HFFc6 (cell line): ENCODE results near the gene SERPINB12. TPM values are rescaled to one million over a fixed set of nuclear protein-coding genes. Genes with fewer than 3 reads are reported as not detected.

Experiments
- DNase-seq: peaks from one replicate; pipeline ENCODE4 v3.0.0-alpha.2; 2018
- H3K27ac Mint-ChIP-seq: 2 replicates; pipeline ENCODE4 v1.8.0; 2020; ENCODE audit warnings: mild to moderate bottlenecking, mixed read lengths
- H3K27me3 Mint-ChIP-seq: 2 replicates; pipeline ENCODE4 v1.8.0; 2021; ENCODE audit warnings: mild to moderate bottlenecking, moderate library complexity, mixed read lengths; ENCODE audit not compliant: insufficient read depth
- H3K36me3 Mint-ChIP-seq: 2 replicates; pipeline ENCODE4 v1.8.0; 2021; ENCODE audit warnings: low read depth, mixed read lengths
- H3K4me1 Mint-ChIP-seq: 2 replicates; pipeline ENCODE4 v1.8.0; 2020; ENCODE audit warnings: low read depth, mixed read lengths
- H3K4me3 Mint-ChIP-seq: 2 replicates; pipeline ENCODE4 v1.8.0; 2020; ENCODE audit warnings: mild to moderate bottlenecking, moderate library complexity, mixed read lengths
- H3K9me3 Mint-ChIP-seq: 2 replicates; pipeline ENCODE4 v1.8.0; 2020; ENCODE audit warnings: mild to moderate bottlenecking, mixed read lengths
- CTCF ChIP-seq: fragments of 200-600 bp; sonication (generic); IDR thresholded peaks from 2 replicates; pipeline ENCODE4 v1.5.0; 2021; ENCODE audit warnings: antibody characterized with exemption, mild to moderate bottlenecking
- long read RNA-seq: library from polyadenylated mRNA; unstranded; transcript quantifications from one replicate; pipeline ENCODE4 v2.0.0, GENCODE V29; 2019
- total RNA-seq, 6 experiments: library from RNA; stranded (reverse); fragmentation: NEBNext Ultra II Directional; extraction: Animal tissue kit (Norgen Biotek cat#: 25700); gene quantifications; 2 replicates in 1 of 6; 3 replicates in 5 of 6; pipeline ENCODE4 v1.2.3, GENCODE V29; 2021

The SERPINB12 gene
- total RNA-seq, result not detected
- long read RNA-seq, result 0 reads

- Mint-ChIP-seq H3K9me3 (no peaks in the 10 kb centered on the region), H3K4me3 (no peak within 1 kb of the TSS), H3K36me3 (no peaks in the 10 kb centered on the region), H3K4me1 (peaks cover 19% of the 10 kb centered on the region), H3K27me3 (no peaks in the 10 kb centered on the region), H3K27ac (no peak within 1 kb of the TSS)
- DNase-seq, result no peak
- TF ChIP-seq CTCF, result no peak
These were observed at the start of gene SERPINB12 for GRCh38 chr18:63542069-63542468. Gene SERPINB12 (plus strand): TSS chr18:63542369. CDS start chr18:63556160, 13,791 bp downstream.

GRCh38 chr18:63492851-63493250 is 49.3 kb upstream of the SERPINB12 start:
- Mint-ChIP-seq H3K27ac (no peak overlapping the region), H3K4me1 (peaks cover 13% of the 10 kb centered on the region), H3K36me3 (no peaks in the 10 kb centered on the region), H3K9me3 (no peaks in the 10 kb centered on the region), H3K27me3 (peaks cover 5% of the 10 kb centered on the region), H3K4me3 (no peak overlapping the region)
- no peak for DNase-seq
- no peak for TF ChIP-seq CTCF

- no peak overlapping the region for H3K27ac Mint-ChIP-seq
- H3K36me3 Mint-ChIP-seq, result no peaks in the 10 kb centered on the region
These were observed 46.5 kb upstream of the SERPINB12 start for GRCh38 chr18:63495675-63496074.

GRCh38 chr18:63505566-63506335 is 36.4 kb upstream of the SERPINB12 start:
- Mint-ChIP-seq H3K4me3 (no peak overlapping the region), H3K27ac (no peak overlapping the region), H3K4me1 (peaks cover 27% of the 10 kb centered on the region), H3K9me3 (no peaks in the 10 kb centered on the region), H3K27me3 (peaks cover 10% of the 10 kb centered on the region), H3K36me3 (no peaks in the 10 kb centered on the region)
- TF ChIP-seq CTCF, result peak; percentile 88
- DNase-seq, result peak; percentile 37

More at GRCh38 chr18:63495675-63496074, 46.5 kb upstream of the SERPINB12 start:
- no peaks in the 10 kb centered on the region for H3K9me3 Mint-ChIP-seq
- H3K27me3 Mint-ChIP-seq, result peaks cover 6% of the 10 kb centered on the region
- no peak for DNase-seq
- peaks cover 8% of the 10 kb centered on the region; the same call in 1 of the 2 replicates for H3K4me1 Mint-ChIP-seq
- TF ChIP-seq CTCF, result no peak
- H3K4me3 Mint-ChIP-seq, result no peak overlapping the region

GRCh38 chr18:63506336-63506646 is 35.9 kb upstream of the SERPINB12 start:
- Mint-ChIP-seq H3K27ac (no peak overlapping the region), H3K27me3 (peaks cover 10% of the 10 kb centered on the region), H3K4me3 (no peak overlapping the region), H3K36me3 (no peaks in the 10 kb centered on the region), H3K9me3 (no peaks in the 10 kb centered on the region), H3K4me1 (peaks cover 27% of the 10 kb centered on the region)
- TF ChIP-seq CTCF, result peak; percentile 50
- no peak for DNase-seq
